Measurements from ENCODE around the gene TTYH3. TPM values are rescaled to one million over a fixed set of nuclear protein-coding genes. Genes with fewer than 3 reads are reported as not detected.
A peak's percentile ranks its signal among the peaks of the same experiment; 100 is the strongest.

TTYH3 gene
- total and polyA plus RNA-seq, 2 of the 13 experiments (the other 11 are each of a cell fraction or from before 2014, with no cell fraction given) = 26.3 to 50.0 TPM

DNA sequence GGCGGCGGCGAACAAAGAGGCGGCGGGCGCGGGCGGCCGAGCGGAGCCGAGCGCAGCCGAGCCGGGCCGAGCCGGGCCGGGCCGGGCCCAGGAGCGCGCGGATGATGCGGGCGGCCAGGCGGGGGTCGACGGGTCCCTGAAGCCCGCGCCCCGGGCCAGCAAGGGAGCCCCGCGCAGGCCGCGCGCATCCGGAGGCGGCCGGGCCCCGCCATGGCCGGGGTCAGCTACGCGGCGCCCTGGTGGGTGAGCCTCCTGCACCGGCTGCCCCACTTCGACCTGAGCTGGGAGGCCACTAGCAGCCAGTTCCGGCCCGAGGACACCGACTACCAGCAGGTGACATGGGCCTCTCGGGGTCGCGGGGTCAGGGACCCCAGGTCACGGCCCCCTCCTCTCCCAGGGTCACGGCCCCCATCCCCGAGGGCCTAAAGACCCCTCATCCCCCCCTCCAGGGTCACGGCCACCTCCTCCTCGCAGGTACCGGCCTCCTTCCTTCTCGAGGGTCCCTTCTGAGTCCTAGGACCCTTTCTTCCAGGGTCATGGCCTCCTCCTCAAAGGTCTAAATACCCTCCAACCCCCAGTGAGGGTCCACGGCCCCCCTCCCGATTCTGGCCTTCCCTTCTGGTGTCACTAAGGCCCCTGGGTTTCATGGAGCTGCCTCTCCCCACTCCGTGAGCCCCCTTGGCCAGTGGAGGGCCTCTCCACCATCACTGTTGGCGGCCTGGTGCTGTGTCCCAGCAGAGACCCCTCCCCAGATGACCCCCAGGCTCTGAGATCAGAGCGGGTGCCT is at the start of gene TTYH3 (continued):
- TF ChIP-seq, protein P1, sequence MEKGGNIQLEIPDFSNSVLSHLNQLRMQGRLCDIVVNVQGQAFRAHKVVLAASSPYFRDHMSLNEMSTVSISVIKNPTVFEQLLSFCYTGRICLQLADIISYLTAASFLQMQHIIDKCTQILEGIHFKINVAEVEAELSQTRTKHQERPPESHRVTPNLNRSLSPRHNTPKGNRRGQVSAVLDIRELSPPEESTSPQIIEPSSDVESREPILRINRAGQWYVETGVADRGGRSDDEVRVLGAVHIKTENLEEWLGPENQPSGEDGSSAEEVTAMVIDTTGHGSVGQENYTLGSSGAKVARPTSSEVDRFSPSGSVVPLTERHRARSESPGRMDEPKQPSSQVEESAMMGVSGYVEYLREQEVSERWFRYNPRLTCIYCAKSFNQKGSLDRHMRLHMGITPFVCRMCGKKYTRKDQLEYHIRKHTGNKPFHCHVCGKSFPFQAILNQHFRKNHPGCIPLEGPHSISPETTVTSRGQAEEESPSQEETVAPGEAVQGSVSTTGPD (CRISPR knock-in tag; IDR thresholded peaks at IDR 0.05) = no peak
- TF ChIP-seq NR2F6 (IDR thresholded peaks at IDR 0.05) = peak; percentile 72
- 0 out of 2 replicates have a peak, but pooled peaks have one; percentile 46 for TF ChIP-seq NR2F6 (CRISPR knock-in tag; IDR thresholded peaks at IDR 0.05)
- TF ChIP-seq ZNF660 (CRISPR knock-in tag; IDR thresholded peaks at IDR 0.05; ENCODE audit: borderline replicate concordance, low read depth) = no peak
- no peak for TF ChIP-seq ZNF589 (CRISPR knock-in tag; conservative IDR thresholded peaks at IDR 0.05)
- TF ChIP-seq CREM (IDR thresholded peaks at IDR 0.05) = no peak
- no peak for TF ChIP-seq CREM (CRISPR knock-in tag; IDR thresholded peaks at IDR 0.05)
- TF ChIP-seq RAD21 (CRISPR knock-in tag; IDR thresholded peaks at IDR 0.05) = 0 out of 2 replicates have a peak, but pooled peaks have one; percentile 21
- TF ChIP-seq, protein P2, sequence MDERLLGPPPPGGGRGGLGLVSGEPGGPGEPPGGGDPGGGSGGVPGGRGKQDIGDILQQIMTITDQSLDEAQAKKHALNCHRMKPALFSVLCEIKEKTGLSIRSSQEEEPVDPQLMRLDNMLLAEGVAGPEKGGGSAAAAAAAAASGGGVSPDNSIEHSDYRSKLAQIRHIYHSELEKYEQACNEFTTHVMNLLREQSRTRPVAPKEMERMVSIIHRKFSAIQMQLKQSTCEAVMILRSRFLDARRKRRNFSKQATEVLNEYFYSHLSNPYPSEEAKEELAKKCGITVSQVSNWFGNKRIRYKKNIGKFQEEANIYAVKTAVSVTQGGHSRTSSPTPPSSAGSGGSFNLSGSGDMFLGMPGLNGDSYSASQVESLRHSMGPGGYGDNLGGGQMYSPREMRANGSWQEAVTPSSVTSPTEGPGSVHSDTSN (CRISPR knock-in tag; IDR thresholded peaks at IDR 0.05) = no peak
- TF ChIP-seq ZBTB7A (CRISPR knock-in tag; IDR thresholded peaks at IDR 0.05) = peak; percentile 70
- no peak for TF ChIP-seq ELF1 (CRISPR knock-in tag; IDR thresholded peaks at IDR 0.05)
- no peak for TF ChIP-seq REXO4 (CRISPR knock-in tag; IDR thresholded peaks at IDR 0.05; ENCODE audit: borderline replicate concordance)
- no peak for TF ChIP-seq ZNF841 (CRISPR knock-in tag; IDR thresholded peaks at IDR 0.05; ENCODE audit: borderline replicate concordance)
- TF ChIP-seq FLYWCH1 (CRISPR knock-in tag; IDR thresholded peaks at IDR 0.05) = no peak
- 0 out of 2 replicates have a peak, but pooled peaks have one; percentile 42 for TF ChIP-seq MEF2D (CRISPR knock-in tag; IDR thresholded peaks at IDR 0.05)
- no peak for TF ChIP-seq EED (CRISPR knock-in tag; IDR thresholded peaks at IDR 0.05)
- 0 out of 2 replicates have a peak, but pooled peaks have one; percentile 0 for TF ChIP-seq RBFOX2 (IDR thresholded peaks at IDR 0.05; ENCODE audit: low read depth, low read length)
- 0 out of 2 replicates have a peak, but pooled peaks have one; percentile 20 for TF ChIP-seq SPEN (CRISPR knock-in tag; IDR thresholded peaks at IDR 0.05; ENCODE audit: low read depth)
- peak; percentile 48; the same call in 1 of the 2 replicates for TF ChIP-seq NR2C2 (CRISPR knock-in tag; IDR thresholded peaks at IDR 0.05; ENCODE audit: borderline replicate concordance)
- TF ChIP-seq YY1 (IDR thresholded peaks at IDR 0.05; ENCODE audit: insufficient read depth, insufficient replicate concordance, low read depth, low read length) = peak; percentile 42
- no peak for TF ChIP-seq ZNF20 (CRISPR knock-in tag; IDR thresholded peaks at IDR 0.05)
- peak; percentile 65; the same call in 1 of the 2 replicates for TF ChIP-seq ZNF737 (CRISPR knock-in tag; IDR thresholded peaks at IDR 0.05; ENCODE audit: borderline replicate concordance)
- TF ChIP-seq PRMT3 (CRISPR knock-in tag; IDR thresholded peaks at IDR 0.05; ENCODE audit: borderline replicate concordance, low read depth) = no peak
- TF ChIP-seq SIX1 (CRISPR knock-in tag; IDR thresholded peaks at IDR 0.05; ENCODE audit: borderline replicate concordance) = no peak
- TF ChIP-seq ZMYM3 (CRISPR knock-in tag; IDR thresholded peaks at IDR 0.05) = no peak
- no peak for TF ChIP-seq RNF2 (conservative IDR thresholded peaks at IDR 0.05; ENCODE audit: low read depth)
- TF ChIP-seq KDM2A (CRISPR knock-in tag; IDR thresholded peaks at IDR 0.05; ENCODE audit: borderline replicate concordance, low read depth) = 0 out of 2 replicates have a peak, but pooled peaks have one; percentile 8
- no peak for TF ChIP-seq ZSCAN12 (CRISPR knock-in tag; IDR thresholded peaks at IDR 0.05)
- no peak for TF ChIP-seq ZNF746 (CRISPR knock-in tag; IDR thresholded peaks at IDR 0.05)
- no peak for TF ChIP-seq ZNF781 (CRISPR knock-in tag; IDR thresholded peaks at IDR 0.05; ENCODE audit: borderline replicate concordance, not compliant biosample characterization)

Data from HepG2 (cell line).